Right lobe of liver (tissue), 6 donors: ENCODE data around the gene CAMK1G. TPM values are rescaled to one million over a fixed set of nuclear protein-coding genes. Genes with fewer than 3 reads are reported as not detected.

Source experiments
- ATAC-seq, 4 donors: fragments of 200-7000 bp; cut with Tn5 transposase; one replicate each; pipeline ENCODE4 v1.9.1; 2020; ENCODE audit warnings: mild to moderate bottlenecking in 4 of 4, moderate library complexity in 4 of 4
- DNase-seq, 3 donors: peaks; one replicate each; pipeline ENCODE4 v3.0.0-alpha.2; 2020
- H3K27ac ChIP-seq, 3 donors: fragments of 200-600 bp; one replicate each; pipeline ENCODE4 v1.8.0; 2022
- H3K27me3 ChIP-seq, 2 donors: fragments of 200-600 bp; one replicate each; pipeline ENCODE4 v1.8.0; 2022
- H3K36me3 ChIP-seq, 4 donors: fragments of 200-600 bp; sonication (generic) in 1 of 4; one replicate each; pipeline versions ENCODE4 v1.5.1 to v1.8.0; 2017 to 2022; ENCODE audit warnings: control low read depth in 1 of 4
- H3K4me1 ChIP-seq, 4 donors: fragments of 200-600 bp; sonication (generic) in 1 of 4; one replicate each; pipeline versions ENCODE4 v1.5.1 to v1.8.0; 2017 to 2022; ENCODE audit warnings: control low read depth in 1 of 4
- H3K4me3 ChIP-seq, 3 donors: fragments of 200-600 bp; one replicate each; pipeline ENCODE4 v1.8.0; 2022
- H3K9me3 ChIP-seq, 4 donors: fragments of 200-600 bp; sonication (generic) in 1 of 4; one replicate each; pipeline versions ENCODE4 v1.5.1 to v1.8.0; 2017 to 2022; ENCODE audit warnings: control low read depth in 1 of 4
- POLR2A ChIP-seq: fragments of 450-650 bp; IDR thresholded peaks from one replicate; pipeline ENCODE4 v1.6.1; 2017; ENCODE audit warnings: antibody characterized with exemption, mild to moderate bottlenecking
- WGBS: methylation state at CpG from one replicate; pipeline ENCODE4 v1.1.6; 2018; ENCODE audit warnings: low coverage, low lambda C conversion rate; ENCODE audit not compliant: insufficient coverage; ENCODE audit errors: missing lambda C conversion rate; 5-methylcytosine and 5-hydroxymethylcytosine counted together
- intact Hi-C, 2 donors: fragments of 100-400 bp; cut with DNase I; formaldehyde crosslinking; loops; one replicate each; pipeline versions ENCODE4 v1.11.2 to v1.14.1; 2022
- total RNA-seq, 6 experiments: library from RNA; depleted of rRNA in 2 of 6; stranded (reverse); fragments of >200 nt in 2 of 6; fragmentation: NEBNext Ultra II Directional in 3 of 6; extraction: Animal tissue kit (Norgen Biotek cat#: 25700) in 3 of 6; gene quantifications; one replicate each; pipeline versions ENCODE4 v1.1.0 to v1.2.4, GENCODE V29; 2016 to 2023
- TF ChIP-seq, protein P1 (sequence below), 4 donors: fragments of 200-600 bp in 3 of 4; fragments of 450-650 bp in 1 of 4; IDR thresholded peaks; one replicate each; pipeline versions ENCODE4 v1.5.1 to v1.8.0; 2016 to 2022; ENCODE audit warnings: antibody characterized with exemption in 4 of 4, mild to moderate bottlenecking in 2 of 4
- donor health status: DM: no; HTN: yes; CAD: no.
- donor health status: DM: no; HTN: no; CAD: no.
- donor health status: DM: no; HTN: no; CAD: no.
- donor health status: DM: no; HTN: yes; CAD: no.
- donor health status: DM: no; HTN: yes; CAD: no.

CAMK1G gene
- total RNA-seq, 6 experiments from 2014 or later, result 0.17 to 0.80 (median 0.37) TPM; not detected in 2

DNA sequence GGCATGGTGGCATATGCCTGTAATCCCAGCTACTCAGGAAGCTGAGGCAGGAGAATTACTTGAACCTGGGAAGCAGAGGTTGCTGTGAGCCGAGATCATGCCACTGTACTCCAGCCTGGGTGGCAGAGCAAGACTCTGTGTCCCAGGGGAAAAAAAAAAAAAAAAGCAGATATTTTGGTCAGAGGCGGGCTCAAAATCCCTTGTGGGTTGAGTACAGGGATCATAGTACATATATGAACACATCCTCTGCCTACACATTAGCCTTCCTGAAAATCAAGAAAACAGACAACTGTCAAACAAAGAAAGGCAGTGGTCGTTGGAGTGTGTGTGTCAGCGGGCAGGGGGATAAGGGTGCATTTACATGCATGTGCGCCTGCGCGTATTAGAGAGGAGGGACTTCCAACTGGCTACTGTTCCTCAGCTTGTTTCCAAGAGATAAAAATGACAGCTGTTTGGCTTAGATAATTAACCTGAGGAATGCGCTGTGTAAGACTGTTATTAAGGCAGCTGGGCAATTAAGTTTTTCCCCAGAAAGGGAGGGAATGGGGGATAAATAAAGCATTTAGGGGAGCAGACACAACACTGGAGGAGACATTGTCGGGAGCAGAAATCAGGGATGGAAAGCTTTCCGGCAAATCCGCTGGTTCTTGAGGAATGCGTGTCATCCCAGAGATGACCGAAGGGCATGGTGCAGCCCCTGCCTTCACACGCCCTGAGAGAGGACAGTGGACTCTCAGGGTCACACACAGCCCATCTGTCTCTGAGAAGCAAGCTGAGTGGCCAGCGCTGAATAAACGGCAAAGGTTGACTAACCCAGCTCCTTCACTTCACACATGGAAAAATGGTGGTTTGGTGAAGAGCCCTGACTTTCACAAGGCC is 62.3 kb downstream of the CAMK1G start:
- H3K9me3 ChIP-seq, result no peaks in the 10 kb centered on the region
- no peaks in the 10 kb centered on the region for H3K36me3 ChIP-seq
- H3K27me3 ChIP-seq, result no peaks in the 10 kb centered on the region
- intact Hi-C loops, result no loop called here
- WGBS, result 69% methylated on average over 10 of the region's 16 CpGs
- H3K4me3 ChIP-seq, result no peak overlapping the region
- ATAC-seq (peak in 1 of 4 donors; percentile 14), DNase-seq (no peak)
- H3K4me1 ChIP-seq, result peaks cover 0 to 22% (median 9%) of the 10 kb centered on the region in 4 donors
- peak overlapping the region in 1 of 3 donors; percentile 13 for H3K27ac ChIP-seq
- no peak for TF ChIP-seq POLR2A
- TF ChIP-seq, protein P1, sequence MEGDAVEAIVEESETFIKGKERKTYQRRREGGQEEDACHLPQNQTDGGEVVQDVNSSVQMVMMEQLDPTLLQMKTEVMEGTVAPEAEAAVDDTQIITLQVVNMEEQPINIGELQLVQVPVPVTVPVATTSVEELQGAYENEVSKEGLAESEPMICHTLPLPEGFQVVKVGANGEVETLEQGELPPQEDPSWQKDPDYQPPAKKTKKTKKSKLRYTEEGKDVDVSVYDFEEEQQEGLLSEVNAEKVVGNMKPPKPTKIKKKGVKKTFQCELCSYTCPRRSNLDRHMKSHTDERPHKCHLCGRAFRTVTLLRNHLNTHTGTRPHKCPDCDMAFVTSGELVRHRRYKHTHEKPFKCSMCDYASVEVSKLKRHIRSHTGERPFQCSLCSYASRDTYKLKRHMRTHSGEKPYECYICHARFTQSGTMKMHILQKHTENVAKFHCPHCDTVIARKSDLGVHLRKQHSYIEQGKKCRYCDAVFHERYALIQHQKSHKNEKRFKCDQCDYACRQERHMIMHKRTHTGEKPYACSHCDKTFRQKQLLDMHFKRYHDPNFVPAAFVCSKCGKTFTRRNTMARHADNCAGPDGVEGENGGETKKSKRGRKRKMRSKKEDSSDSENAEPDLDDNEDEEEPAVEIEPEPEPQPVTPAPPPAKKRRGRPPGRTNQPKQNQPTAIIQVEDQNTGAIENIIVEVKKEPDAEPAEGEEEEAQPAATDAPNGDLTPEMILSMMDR (IDR thresholded peaks at IDR 0.05), result no peak

DNA sequence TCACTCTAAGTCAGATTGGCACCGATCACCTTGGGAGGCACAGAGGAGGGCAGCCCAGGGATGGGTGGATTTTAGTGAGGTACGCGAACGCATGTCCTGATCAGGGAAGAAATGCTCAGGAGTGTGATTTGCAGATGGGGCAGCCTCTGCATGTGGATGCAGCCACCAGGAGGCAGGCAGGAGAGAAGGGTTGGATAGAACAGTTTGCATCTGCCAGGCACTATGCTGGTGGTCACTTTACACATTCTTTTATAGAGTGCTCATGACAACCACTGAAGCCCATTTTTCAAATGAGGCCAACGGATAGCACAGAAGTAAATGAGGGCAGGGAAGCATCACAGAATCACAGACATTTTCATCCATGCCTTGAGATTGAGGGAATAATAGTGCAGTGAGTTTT is 63.0 kb downstream of the CAMK1G start:
- no peaks in the 10 kb centered on the region for H3K27me3 ChIP-seq
- no peaks in the 10 kb centered on the region for H3K9me3 ChIP-seq
- DNase-seq, result no peak
- TF ChIP-seq POLR2A, result no peak
- TF ChIP-seq, protein P1 (IDR thresholded peaks at IDR 0.05), result peak in 2 of 4 donors; percentile 12 to 14
- peaks cover 0 to 22% (median 9%) of the 10 kb centered on the region in 4 donors for H3K4me1 ChIP-seq
- peak overlapping the region in 1 of 3 donors; percentile 13 for H3K27ac ChIP-seq
- intact Hi-C loops, result no loop called here
- no peaks in the 10 kb centered on the region for H3K36me3 ChIP-seq
- WGBS, result 84% methylated on average over 5 of the region's 5 CpGs
- H3K4me3 ChIP-seq, result no peak overlapping the region
- ATAC-seq, result no peak

DNA sequence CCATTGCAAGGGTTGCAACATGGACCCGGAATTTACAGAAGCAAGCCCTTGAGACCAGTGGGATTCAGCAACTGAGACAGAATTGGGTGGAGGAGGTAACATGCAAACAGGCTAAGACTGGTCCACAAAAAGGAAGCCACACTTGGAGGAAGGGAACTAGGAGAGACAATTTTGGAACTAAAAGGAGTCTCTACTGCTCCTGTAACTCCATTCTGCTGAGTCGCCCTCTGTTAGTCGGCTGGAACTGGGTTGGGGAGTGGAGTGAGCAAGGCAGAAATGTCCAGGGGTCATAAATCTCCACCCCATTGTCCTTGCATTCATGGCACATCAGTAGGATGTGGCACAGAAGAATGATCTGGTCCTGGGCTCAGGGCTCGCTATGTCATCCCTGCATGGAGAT is 63.6 kb downstream of the CAMK1G start:
- no peak for DNase-seq
- WGBS, result 67% methylated on average over 1 of the region's 4 CpGs
- Histone ChIP-seq H3K36me3 (no peaks in the 10 kb centered on the region), H3K4me1 (peaks cover 0 to 22% (median 9%) of the 10 kb centered on the region in 4 donors), H3K27me3 (no peaks in the 10 kb centered on the region), H3K9me3 (no peaks in the 10 kb centered on the region), H3K27ac (no peak overlapping the region), H3K4me3 (no peak overlapping the region)
- intact Hi-C loops, result no loop called here
- TF ChIP-seq POLR2A, result no peak
- TF ChIP-seq, protein P1 (IDR thresholded peaks at IDR 0.05), result no peak
- ATAC-seq, result no peak

DNA sequence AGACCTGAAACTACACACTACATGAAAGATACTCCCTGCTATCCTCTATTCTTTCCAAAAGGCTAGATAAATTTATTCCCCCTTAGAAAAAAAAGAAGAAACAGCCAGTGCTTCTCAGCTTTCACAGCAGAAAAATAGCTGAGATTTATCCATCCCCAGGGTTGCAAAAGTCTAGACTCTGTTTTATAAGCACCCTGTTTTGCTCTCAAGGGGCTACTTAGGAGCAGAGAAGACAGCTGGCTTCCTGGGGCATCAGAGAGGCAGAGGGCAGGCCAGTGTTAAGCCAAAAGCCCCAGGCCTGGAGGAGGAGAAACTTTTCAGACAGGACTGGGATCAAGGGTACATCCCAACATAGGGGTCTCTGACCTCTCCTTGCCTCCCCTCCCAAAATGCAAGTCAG is 64.8 kb downstream of the CAMK1G start:
- no peaks in the 10 kb centered on the region for H3K9me3 ChIP-seq
- no peaks in the 10 kb centered on the region for H3K36me3 ChIP-seq
- intact Hi-C loops, result no loop called here
- ATAC-seq (no peak), DNase-seq (no peak)
- no peak for TF ChIP-seq POLR2A
- TF ChIP-seq, protein P1 (IDR thresholded peaks at IDR 0.05), result no peak
- peaks cover 0 to 20% (median 11%) of the 10 kb centered on the region in 4 donors for H3K4me1 ChIP-seq
- no peak overlapping the region for H3K4me3 ChIP-seq
- no peaks in the 10 kb centered on the region for H3K27me3 ChIP-seq
- no peak overlapping the region for H3K27ac ChIP-seq
